Measurements from ENCODE around the gene DAG1.

DAG1 gene

GRCh38 chr3:49534581-49535441 is 64.7 kb downstream of the DAG1 start:
- peak overlapping the region; percentile 66 for H3K9ac ChIP-seq (ENCODE audit: low read length)
- no peak overlapping the region for H3K4me3 ChIP-seq (ENCODE audit: low read length)
- DNase-seq (ENCODE audit: low read depth), result no peak
- H3K9me3 ChIP-seq (ENCODE audit: control insufficient read depth, low read length), result no peaks in the 10 kb centered on the region
- no peaks in the 10 kb centered on the region for H3K27me3 ChIP-seq (replicated peaks; ENCODE audit: control insufficient read depth, insufficient read depth, low read length)
- peaks cover 26% of the 10 kb centered on the region for H3K4me1 ChIP-seq (ENCODE audit: control insufficient read depth, insufficient read depth, low read length)
- H3K36me3 ChIP-seq (ENCODE audit: control insufficient read depth, insufficient read depth, low read length, severe bottlenecking), result peaks cover 28% of the 10 kb centered on the region

GRCh38 chr3:49535971-49536874 is 66.2 kb downstream of the DAG1 start:
- Histone ChIP-seq H3K27me3 (replicated peaks; ENCODE audit: control insufficient read depth, insufficient read depth, low read length) (no peaks in the 10 kb centered on the region), H3K9ac (ENCODE audit: low read length) (no peak overlapping the region), H3K9me3 (ENCODE audit: control insufficient read depth, low read length) (no peaks in the 10 kb centered on the region), H3K36me3 (ENCODE audit: control insufficient read depth, insufficient read depth, low read length, severe bottlenecking) (peaks cover 22% of the 10 kb centered on the region), H3K4me3 (ENCODE audit: low read length) (no peak overlapping the region), H3K4me1 (ENCODE audit: control insufficient read depth, insufficient read depth, low read length) (peaks cover 32% of the 10 kb centered on the region)
- DNase-seq (ENCODE audit: low read depth), result no peak

GRCh38 chr3:49536875-49537533 is 66.9 kb downstream of the DAG1 start:
- Histone ChIP-seq H3K27me3 (replicated peaks; ENCODE audit: control insufficient read depth, insufficient read depth, low read length) (no peaks in the 10 kb centered on the region), H3K36me3 (ENCODE audit: control insufficient read depth, insufficient read depth, low read length, severe bottlenecking) (peaks cover 15% of the 10 kb centered on the region), H3K4me3 (ENCODE audit: low read length) (no peak overlapping the region), H3K9me3 (ENCODE audit: control insufficient read depth, low read length) (no peaks in the 10 kb centered on the region), H3K4me1 (ENCODE audit: control insufficient read depth, insufficient read depth, low read length) (peaks cover 32% of the 10 kb centered on the region), H3K9ac (ENCODE audit: low read length) (no peak overlapping the region)
- no peak for DNase-seq (ENCODE audit: low read depth)

- Histone ChIP-seq H3K9me3 (ENCODE audit: control insufficient read depth, low read length) (no peaks in the 10 kb centered on the region), H3K27me3 (replicated peaks; ENCODE audit: control insufficient read depth, insufficient read depth, low read length) (peaks cover 19% of the 10 kb centered on the region), H3K4me3 (ENCODE audit: low read length) (peak overlapping the region; percentile 83), H3K9ac (ENCODE audit: low read length) (peak overlapping the region; percentile 85), H3K36me3 (ENCODE audit: control insufficient read depth, insufficient read depth, low read length, severe bottlenecking) (no peaks in the 10 kb centered on the region), H3K4me1 (ENCODE audit: control insufficient read depth, insufficient read depth, low read length) (peaks cover 21% of the 10 kb centered on the region)
- peak; percentile 99 for DNase-seq (ENCODE audit: low read depth)
Measured at GRCh38 chr3:49539659-49540560, 69.8 kb downstream of the DAG1 start.

- H3K4me3 ChIP-seq (ENCODE audit: low read length), result no peak overlapping the region
- H3K27me3 ChIP-seq (replicated peaks; ENCODE audit: control insufficient read depth, insufficient read depth, low read length), result peaks cover 54% of the 10 kb centered on the region
- no peaks in the 10 kb centered on the region for H3K36me3 ChIP-seq (ENCODE audit: control insufficient read depth, insufficient read depth, low read length, severe bottlenecking)
- H3K9ac ChIP-seq (ENCODE audit: low read length), result no peak overlapping the region
- no peaks in the 10 kb centered on the region for H3K9me3 ChIP-seq (ENCODE audit: control insufficient read depth, low read length)
- no peak for DNase-seq (ENCODE audit: low read depth)
- peaks cover 11% of the 10 kb centered on the region for H3K4me1 ChIP-seq (ENCODE audit: control insufficient read depth, insufficient read depth, low read length)
Measured at GRCh38 chr3:49552087-49552486, 82.0 kb downstream of the DAG1 start.

- Histone ChIP-seq H3K4me1 (ENCODE audit: control insufficient read depth, insufficient read depth, low read length) (peaks cover 11% of the 10 kb centered on the region), H3K4me3 (ENCODE audit: low read length) (peak overlapping the region; percentile 82), H3K36me3 (ENCODE audit: control insufficient read depth, insufficient read depth, low read length, severe bottlenecking) (no peaks in the 10 kb centered on the region), H3K9me3 (ENCODE audit: control insufficient read depth, low read length) (no peaks in the 10 kb centered on the region), H3K9ac (ENCODE audit: low read length) (peak overlapping the region; percentile 86), H3K27me3 (replicated peaks; ENCODE audit: control insufficient read depth, insufficient read depth, low read length) (peaks cover 49% of the 10 kb centered on the region)
- DNase-seq (ENCODE audit: low read depth), result peak; percentile 20
Measured at GRCh38 chr3:49553324-49553691, 83.2 kb downstream of the DAG1 start.

- peak; percentile 96 for DNase-seq (ENCODE audit: low read depth)
- Histone ChIP-seq H3K4me3 (ENCODE audit: low read length) (peak within 1 kb of the TSS; percentile 82), H3K4me1 (ENCODE audit: control insufficient read depth, insufficient read depth, low read length) (peaks cover 11% of the 10 kb centered on the region), H3K36me3 (ENCODE audit: control insufficient read depth, insufficient read depth, low read length, severe bottlenecking) (no peaks in the 10 kb centered on the region), H3K9me3 (ENCODE audit: control insufficient read depth, low read length) (no peaks in the 10 kb centered on the region), H3K9ac (ENCODE audit: low read length) (peak within 1 kb of the TSS; percentile 86), H3K27me3 (replicated peaks; ENCODE audit: control insufficient read depth, insufficient read depth, low read length) (peaks cover 43% of the 10 kb centered on the region)
Measured at GRCh38 chr3:49553692-49554632, 83.9 kb downstream of the DAG1 start, which contains the start of gene BSN. Gene BSN, plus strand, starts transcription at chr3:49554477. Its CDS starts 126 bp downstream, at chr3:49554603.

GRCh38 chr3:49554633-49555265 is 84.7 kb downstream of the DAG1 start:
- peak overlapping the region; percentile 70 for H3K4me3 ChIP-seq (ENCODE audit: low read length)
- DNase-seq (ENCODE audit: low read depth), result peak; percentile 76
- H3K9ac ChIP-seq (ENCODE audit: low read length), result no peak overlapping the region
- peaks cover 5% of the 10 kb centered on the region for H3K9me3 ChIP-seq (ENCODE audit: control insufficient read depth, low read length)
- H3K36me3 ChIP-seq (ENCODE audit: control insufficient read depth, insufficient read depth, low read length, severe bottlenecking), result no peaks in the 10 kb centered on the region
- H3K4me1 ChIP-seq (ENCODE audit: control insufficient read depth, insufficient read depth, low read length), result peaks cover 11% of the 10 kb centered on the region
- H3K27me3 ChIP-seq (replicated peaks; ENCODE audit: control insufficient read depth, insufficient read depth, low read length), result peaks cover 39% of the 10 kb centered on the region

GRCh38 chr3:49556500-49557275 is 86.6 kb downstream of the DAG1 start:
- Histone ChIP-seq H3K36me3 (ENCODE audit: control insufficient read depth, insufficient read depth, low read length, severe bottlenecking) (no peaks in the 10 kb centered on the region), H3K9ac (ENCODE audit: low read length) (no peak overlapping the region), H3K4me1 (ENCODE audit: control insufficient read depth, insufficient read depth, low read length) (peaks cover 11% of the 10 kb centered on the region), H3K27me3 (replicated peaks; ENCODE audit: control insufficient read depth, insufficient read depth, low read length) (peaks cover 47% of the 10 kb centered on the region), H3K4me3 (ENCODE audit: low read length) (no peak overlapping the region), H3K9me3 (ENCODE audit: control insufficient read depth, low read length) (peaks cover 9% of the 10 kb centered on the region)
- DNase-seq (ENCODE audit: low read depth), result no peak
